ENCODE measurements around the gene F13A1.
"Not testable (repeated sequence)": the region's sequence is repeated elsewhere in the genome, so short reads cannot be mapped to it uniquely, and the experiment has no call there.

Gene F13A1

GRCh38 chr6:6314596-6314995 is 5.9 kb downstream of the F13A1 start:
- Histone ChIP-seq H3K9me3 (ENCODE audit: low read depth, low read length) (no peaks in the 10 kb centered on the region), H3K27ac (no peak overlapping the region), H3K36me3 (ENCODE audit: insufficient read depth, low read length) (no peaks in the 10 kb centered on the region), H3K9ac (ENCODE audit: insufficient read length) (no peak overlapping the region), H3K4me3 (no peak overlapping the region)
- TF ChIP-seq POLR2AphosphoS5 (IDR thresholded peaks at IDR 0.05; ENCODE audit: borderline replicate concordance, low read depth, low read length) (no peak), EZH2 (IDR thresholded peaks at IDR 0.05) (no peak), FOXP2 (optimal IDR thresholded peaks at IDR 0.05; ENCODE audit: control extremely low read depth, extremely low read length, insufficient read depth) (no peak)
- no peak for DNase-seq (ENCODE audit: low read depth, low spot score)

- DNase-seq (ENCODE audit: low read depth, low spot score), result no peak
- no peak overlapping the region for H3K27ac ChIP-seq
- H3K9ac ChIP-seq (ENCODE audit: insufficient read length), result no peak overlapping the region
- no peaks in the 10 kb centered on the region for H3K36me3 ChIP-seq (ENCODE audit: insufficient read depth, low read length)
- H3K4me3 ChIP-seq, result no peak overlapping the region
- TF ChIP-seq POLR2AphosphoS5 (IDR thresholded peaks at IDR 0.05; ENCODE audit: borderline replicate concordance, low read depth, low read length), result no peak
- no peak for TF ChIP-seq EZH2 (IDR thresholded peaks at IDR 0.05)
- TF ChIP-seq FOXP2 (optimal IDR thresholded peaks at IDR 0.05; ENCODE audit: control extremely low read depth, extremely low read length, insufficient read depth), result no peak
- H3K9me3 ChIP-seq (ENCODE audit: low read depth, low read length), result no peaks in the 10 kb centered on the region
Observed at GRCh38 chr6:6312901-6313441, 7.5 kb downstream of the F13A1 start.

DNA sequence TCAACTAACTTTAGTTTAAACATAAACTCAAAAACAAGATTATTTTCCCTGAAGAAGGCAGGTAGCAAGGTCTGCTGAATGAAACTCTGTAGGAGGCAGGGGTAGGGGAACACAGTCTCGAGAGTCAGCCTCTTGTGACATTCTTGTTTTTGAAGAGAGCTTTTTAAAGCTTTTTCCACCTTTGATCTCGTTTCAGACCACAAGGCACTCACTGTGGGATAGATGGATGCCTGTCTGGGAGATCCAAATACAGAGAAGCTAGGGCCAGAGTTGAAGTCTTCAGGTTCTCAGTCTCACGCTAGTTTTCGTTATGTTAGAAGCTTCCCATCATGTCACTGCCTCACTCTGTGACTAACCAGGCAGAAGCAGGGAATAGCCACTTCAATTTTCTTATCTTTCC is 14.9 kb downstream of the F13A1 start:
- Histone ChIP-seq H3K27ac (no peak overlapping the region), H3K9ac (ENCODE audit: insufficient read length) (no peak overlapping the region), H3K36me3 (ENCODE audit: insufficient read depth, low read length) (no peaks in the 10 kb centered on the region), H3K4me3 (no peak overlapping the region), H3K9me3 (ENCODE audit: low read depth, low read length) (no peaks in the 10 kb centered on the region)
- no peak for DNase-seq (ENCODE audit: low read depth, low spot score)
- TF ChIP-seq EZH2 (IDR thresholded peaks at IDR 0.05) (no peak), POLR2AphosphoS5 (IDR thresholded peaks at IDR 0.05; ENCODE audit: borderline replicate concordance, low read depth, low read length) (no peak), FOXP2 (optimal IDR thresholded peaks at IDR 0.05; ENCODE audit: control extremely low read depth, extremely low read length, insufficient read depth) (no peak)

- H3K9ac ChIP-seq (ENCODE audit: insufficient read length); DNase-seq (ENCODE audit: low read depth, low spot score); H3K27ac ChIP-seq; H3K4me3 ChIP-seq; H3K36me3 ChIP-seq (ENCODE audit: insufficient read depth, low read length); H3K9me3 ChIP-seq (ENCODE audit: low read depth, low read length): not testable (repeated sequence)
Observed at GRCh38 chr6:6300383-6300782, 20.1 kb downstream of the F13A1 start.

GRCh38 chr6:6293317-6293716 is 27.1 kb downstream of the F13A1 start:
- Histone ChIP-seq H3K9ac (ENCODE audit: insufficient read length) (no peak overlapping the region), H3K27ac (no peak overlapping the region), H3K4me3 (no peak overlapping the region), H3K36me3 (ENCODE audit: insufficient read depth, low read length) (no peaks in the 10 kb centered on the region), H3K9me3 (ENCODE audit: low read depth, low read length) (no peaks in the 10 kb centered on the region)
- TF ChIP-seq EZH2 (IDR thresholded peaks at IDR 0.05), result no peak
- no peak for DNase-seq (ENCODE audit: low read depth, low spot score)

DNA sequence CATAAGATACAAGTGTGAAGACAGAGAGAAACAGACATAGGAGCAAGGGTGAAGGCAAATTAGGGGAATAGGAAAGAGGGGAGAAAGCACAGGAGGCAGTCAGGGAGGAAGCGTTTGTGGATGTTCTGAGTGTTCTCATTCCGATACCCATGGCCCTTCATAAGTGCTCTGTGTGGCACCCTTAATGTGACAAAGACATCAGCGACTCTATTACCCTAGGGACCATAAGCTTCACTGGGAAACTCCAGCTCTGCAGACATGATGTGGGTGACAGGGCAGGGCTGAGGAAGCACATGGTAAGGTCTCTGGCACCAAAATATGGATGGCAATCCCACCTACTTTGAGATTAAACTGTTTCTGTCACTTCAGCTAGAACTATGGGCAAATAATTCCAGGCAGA is 33.0 kb downstream of the F13A1 start:
- no peaks in the 10 kb centered on the region for H3K9me3 ChIP-seq (ENCODE audit: low read depth, low read length)
- no peak overlapping the region for H3K27ac ChIP-seq
- no peak overlapping the region for H3K4me3 ChIP-seq
- TF ChIP-seq POLR2AphosphoS5 (IDR thresholded peaks at IDR 0.05; ENCODE audit: borderline replicate concordance, low read depth, low read length), result no peak
- TF ChIP-seq FOXP2 (optimal IDR thresholded peaks at IDR 0.05; ENCODE audit: control extremely low read depth, extremely low read length, insufficient read depth), result no peak
- no peak for TF ChIP-seq EZH2 (IDR thresholded peaks at IDR 0.05)
- H3K9ac ChIP-seq (ENCODE audit: insufficient read length), result no peak overlapping the region
- no peaks in the 10 kb centered on the region for H3K36me3 ChIP-seq (ENCODE audit: insufficient read depth, low read length)
- DNase-seq (ENCODE audit: low read depth, low spot score), result no peak

GRCh38 chr6:6285679-6286078 is 34.8 kb downstream of the F13A1 start:
- H3K9me3 ChIP-seq (ENCODE audit: low read depth, low read length), result no peaks in the 10 kb centered on the region
- H3K36me3 ChIP-seq (ENCODE audit: insufficient read depth, low read length), result no peaks in the 10 kb centered on the region
- H3K9ac ChIP-seq (ENCODE audit: insufficient read length), result no peak overlapping the region
- no peak overlapping the region for H3K27ac ChIP-seq
- H3K4me3 ChIP-seq, result no peak overlapping the region
- DNase-seq (ENCODE audit: low read depth, low spot score), result no peak
- no peak for TF ChIP-seq FOXP2 (optimal IDR thresholded peaks at IDR 0.05; ENCODE audit: control extremely low read depth, extremely low read length, insufficient read depth)
- no peak for TF ChIP-seq POLR2AphosphoS5 (IDR thresholded peaks at IDR 0.05; ENCODE audit: borderline replicate concordance, low read depth, low read length)
- no peak for TF ChIP-seq EZH2 (IDR thresholded peaks at IDR 0.05)

- no peak for DNase-seq (ENCODE audit: low read depth, low spot score)
- H3K9ac ChIP-seq (ENCODE audit: insufficient read length), result no peak overlapping the region
- no peak overlapping the region for H3K4me3 ChIP-seq
- H3K36me3 ChIP-seq (ENCODE audit: insufficient read depth, low read length), result no peaks in the 10 kb centered on the region
- no peak overlapping the region for H3K27ac ChIP-seq
- TF ChIP-seq FOXP2 (optimal IDR thresholded peaks at IDR 0.05; ENCODE audit: control extremely low read depth, extremely low read length, insufficient read depth) (no peak), POLR2AphosphoS5 (IDR thresholded peaks at IDR 0.05; ENCODE audit: borderline replicate concordance, low read depth, low read length) (no peak), EZH2 (IDR thresholded peaks at IDR 0.05) (no peak)
- H3K9me3 ChIP-seq (ENCODE audit: low read depth, low read length), result no peaks in the 10 kb centered on the region
Observed at GRCh38 chr6:6284221-6284966, 36.1 kb downstream of the F13A1 start.

DNA sequence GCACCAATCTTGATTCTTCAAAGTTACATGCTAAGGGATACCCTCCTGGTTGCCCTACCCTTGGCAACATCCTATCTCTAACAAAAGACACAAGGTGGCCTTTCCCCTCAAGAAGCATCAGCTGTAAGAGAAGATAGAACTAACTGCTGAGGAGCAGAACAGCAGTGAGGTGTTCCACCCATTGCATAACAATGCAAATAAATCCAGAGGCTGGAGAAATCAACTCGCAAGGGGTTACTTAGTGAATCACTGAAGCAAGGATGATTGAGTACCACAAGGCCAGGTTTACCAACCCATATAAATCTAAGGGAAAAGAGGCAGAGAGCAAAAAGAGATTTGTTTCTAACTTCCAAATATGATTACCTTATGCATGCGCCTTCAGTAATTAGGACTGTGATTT is 36.7 kb downstream of the F13A1 start:
- TF ChIP-seq FOXP2 (optimal IDR thresholded peaks at IDR 0.05; ENCODE audit: control extremely low read depth, extremely low read length, insufficient read depth) (no peak), EZH2 (IDR thresholded peaks at IDR 0.05) (no peak), POLR2AphosphoS5 (IDR thresholded peaks at IDR 0.05; ENCODE audit: borderline replicate concordance, low read depth, low read length) (no peak)
- Histone ChIP-seq H3K4me3 (no peak overlapping the region), H3K27ac (no peak overlapping the region), H3K36me3 (ENCODE audit: insufficient read depth, low read length) (no peaks in the 10 kb centered on the region), H3K9ac (ENCODE audit: insufficient read length) (no peak overlapping the region), H3K9me3 (ENCODE audit: low read depth, low read length) (no peaks in the 10 kb centered on the region)
- DNase-seq (ENCODE audit: low read depth, low spot score), result no peak
